DLD1 (cell line): ENCODE measurements around the gene DNAJC1.
"Not testable (repeated sequence)": the region's sequence is repeated elsewhere in the genome, so short reads cannot be mapped to it uniquely, and the experiment has no call there.

Experiments
- in situ Hi-C: cut with HindIII; loops from 2 replicates; pipeline ENCODE4 v1.10.0; 2017; ENCODE audit warnings: low sequenced_read_pairs

Gene DNAJC1

GRCh38 chr10:21919117-21919516, 84.4 kb downstream of the DNAJC1 start:
- in situ Hi-C loops = no loop called here

- in situ Hi-C loops = no loop called here
Measured at GRCh38 chr10:21912625-21913024, 90.9 kb downstream of the DNAJC1 start.

- in situ Hi-C loops = no loop called here
Measured at GRCh38 chr10:21910798-21911197, 92.7 kb downstream of the DNAJC1 start.

GRCh38 chr10:21907436-21907835, 96.1 kb downstream of the DNAJC1 start:
- in situ Hi-C loops = no loop called here

- in situ Hi-C loops = no loop called here
Measured at GRCh38 chr10:21904930-21905329, 98.6 kb downstream of the DNAJC1 start.

GRCh38 chr10:21899736-21900135, 103.8 kb downstream of the DNAJC1 start:
- in situ Hi-C loops = no loop called here

GRCh38 chr10:21895932-21896331, 107.6 kb downstream of the DNAJC1 start:
- in situ Hi-C loops = no loop called here

- in situ Hi-C loops = no loop called here
Measured at GRCh38 chr10:21894648-21895342, 108.7 kb downstream of the DNAJC1 start.

- in situ Hi-C loops = no loop called here
Measured at GRCh38 chr10:21891439-21891838, 112.1 kb downstream of the DNAJC1 start.

- in situ Hi-C loops = no loop called here
Measured at GRCh38 chr10:21889477-21890275, 113.9 kb downstream of the DNAJC1 start.

GRCh38 chr10:21888959-21889358, 114.6 kb downstream of the DNAJC1 start:
- in situ Hi-C loops = no loop called here

- in situ Hi-C loops = no loop called here
Measured at GRCh38 chr10:21885940-21886339, 117.6 kb downstream of the DNAJC1 start.

GRCh38 chr10:21873198-21873597, 130.3 kb downstream of the DNAJC1 start:
- in situ Hi-C loops = no loop called here

- in situ Hi-C loops = not testable (repeated sequence)
Measured at GRCh38 chr10:21872771-21873170, 130.8 kb downstream of the DNAJC1 start.

- in situ Hi-C loops = no loop called here
Measured at GRCh38 chr10:21870849-21871248, 132.7 kb downstream of the DNAJC1 start.

- in situ Hi-C loops = not testable (repeated sequence)
Measured at GRCh38 chr10:21869087-21869486, 134.4 kb downstream of the DNAJC1 start.

- in situ Hi-C loops = no loop called here
Measured at GRCh38 chr10:21860718-21861117, 142.8 kb downstream of the DNAJC1 start.

- in situ Hi-C loops = no loop called here
Measured at GRCh38 chr10:21858455-21858854, 145.1 kb downstream of the DNAJC1 start.

- in situ Hi-C loops = no loop called here
Measured at GRCh38 chr10:21849607-21850006, 153.9 kb downstream of the DNAJC1 start.

- in situ Hi-C loops = no loop called here
Measured at GRCh38 chr10:21843645-21844044, 159.9 kb downstream of the DNAJC1 start.

GRCh38 chr10:21841273-21841672, 162.3 kb downstream of the DNAJC1 start:
- in situ Hi-C loops = not testable (repeated sequence)

- in situ Hi-C loops = not testable (repeated sequence)
Measured at GRCh38 chr10:21837487-21837886, 166.0 kb downstream of the DNAJC1 start.
